AG09319 (cell line): ENCODE results near the gene HECTD4.
"Not testable (repeated sequence)": the region's sequence is repeated elsewhere in the genome, so short reads cannot be mapped to it uniquely, and the experiment has no call there.

Experiments used
- DNase-seq: peaks from one replicate; pipeline ENCODE4 v3.0.0-alpha.2; 2010; ENCODE audit warnings: low read depth; ENCODE audit errors: extremely low read depth
- CTCF ChIP-seq: IDR thresholded peaks from 2 replicates; pipeline ENCODE4 v1.5.1; 2011; ENCODE audit warnings: low read depth, mild to moderate bottlenecking, inconsistent platforms, low read length, moderate library complexity

The HECTD4 gene

GRCh38 chr12:112349431-112349830 is 32.8 kb downstream of the HECTD4 start:
- TF ChIP-seq CTCF: no peak
- DNase-seq: no peak

- DNase-seq: not testable (repeated sequence)
Measured at GRCh38 chr12:112348926-112349325, 33.3 kb downstream of the HECTD4 start.

GRCh38 chr12:112347581-112347982 is 34.6 kb downstream of the HECTD4 start:
- no peak for TF ChIP-seq CTCF
- no peak for DNase-seq

- DNase-seq: no peak
- no peak for TF ChIP-seq CTCF
Measured at GRCh38 chr12:112346194-112346593, 36.0 kb downstream of the HECTD4 start.

- TF ChIP-seq CTCF: no peak
- no peak for DNase-seq
Measured at GRCh38 chr12:112344220-112344619, 38.0 kb downstream of the HECTD4 start.

- DNase-seq: no peak
- no peak for TF ChIP-seq CTCF
Measured at GRCh38 chr12:112342587-112342986, 39.6 kb downstream of the HECTD4 start.

- no peak for DNase-seq
- TF ChIP-seq CTCF: no peak
Measured at GRCh38 chr12:112341046-112341825, 41.0 kb downstream of the HECTD4 start.

GRCh38 chr12:112340230-112340629 is 42.0 kb downstream of the HECTD4 start:
- no peak for TF ChIP-seq CTCF
- no peak for DNase-seq

GRCh38 chr12:112334999-112335398 is 47.2 kb downstream of the HECTD4 start:
- not testable (repeated sequence) for DNase-seq
